Naive thymus-derived CD4-positive, alpha-beta T cell (primary cell): Measurements from ENCODE around the gene SBK3. TPM values are rescaled to one million over a fixed set of nuclear protein-coding genes. Genes with fewer than 3 reads are reported as not detected.

Source experiments
- ATAC-seq: fragments of 150-1000 bp; cut with Tn5 transposase; 2 replicates; pipeline ENCODE4 v1.10.0; 2021; ENCODE audit warnings: mild to moderate bottlenecking, moderate library complexity
- CTCF ChIA-PET: fragments of 350-600 bp; sonication (Branson Sonifier 250); formaldehyde crosslinking; loops from one replicate; lab custom pipeline; 2021; ENCODE audit warnings: antibody characterized with exemption; lab: Charles Lee
- POLR2A ChIA-PET: fragments of 350-600 bp; sonication (Branson Sonifier 250); formaldehyde crosslinking; loops from one replicate; lab custom pipeline; 2021; ENCODE audit warnings: antibody characterized with exemption, inconsistent platforms; lab: Charles Lee
- DNase-seq, 9 donors: peaks; one replicate each; pipeline versions ENCODE4 v3.0.0 to v3.0.0-alpha.2; 2020 to 2022; ENCODE audit warnings: mixed read lengths in 1 of 9
- H3K27ac ChIP-seq: one replicate; pipeline ENCODE4 v1.7.0; 2013; ENCODE audit warnings: mild to moderate bottlenecking, low read depth, low read length, moderate library complexity
- H3K27me3 ChIP-seq, 2 donors: one replicate each; pipeline ENCODE4 v1.7.0; 2013; ENCODE audit warnings: low read length in 2 of 2, mild to moderate bottlenecking in 2 of 2, moderate library complexity in 2 of 2; ENCODE audit not compliant: control insufficient read depth in 2 of 2, insufficient read depth in 2 of 2
- H3K36me3 ChIP-seq, 3 experiments: 1 replicate in 2 of 3; 2 replicates in 1 of 3; pipeline ENCODE4 v1.7.0; 2013; ENCODE audit warnings: low read length in 3 of 3, mild to moderate bottlenecking in 3 of 3, moderate library complexity in 1 of 3; ENCODE audit not compliant: insufficient read depth in 3 of 3, control insufficient read depth in 2 of 3
- H3K4me1 ChIP-seq, 2 donors: one replicate each; pipeline ENCODE4 v1.7.0; 2013; ENCODE audit warnings: low read length in 2 of 2, mild to moderate bottlenecking in 2 of 2, moderate library complexity in 1 of 2; ENCODE audit not compliant: control insufficient read depth in 2 of 2, insufficient read depth in 2 of 2
- H3K4me3 ChIP-seq: 2 replicates; pipeline ENCODE4 v1.7.0; 2013; ENCODE audit warnings: mild to moderate bottlenecking, low read length
- H3K9me3 ChIP-seq, 3 experiments: 1 replicate in 2 of 3; 2 replicates in 1 of 3; pipeline ENCODE4 v1.7.0; 2013; ENCODE audit warnings: low read length in 3 of 3; ENCODE audit not compliant: control insufficient read depth in 2 of 3
- H3K27ac Mint-ChIP-seq, 9 donors: one replicate each; pipeline ENCODE4 v1.8.0; 2020 to 2022; ENCODE audit warnings: mixed read lengths in 9 of 9, mild to moderate bottlenecking in 8 of 9, moderate library complexity in 5 of 9, inconsistent platforms in 2 of 9
- H3K27me3 Mint-ChIP-seq, 5 donors: one replicate each; pipeline ENCODE4 v1.8.0; 2021 to 2022; ENCODE audit warnings: mixed read lengths in 5 of 5, mild to moderate bottlenecking in 1 of 5
- H3K36me3 Mint-ChIP-seq, 5 donors: one replicate each; pipeline ENCODE4 v1.8.0; 2020 to 2022; ENCODE audit warnings: mixed read lengths in 5 of 5, mild to moderate bottlenecking in 3 of 5, inconsistent platforms in 1 of 5
- H3K4me1 Mint-ChIP-seq, 7 donors: one replicate each; pipeline ENCODE4 v1.8.0; 2020 to 2022; ENCODE audit warnings: mixed read lengths in 7 of 7, mild to moderate bottlenecking in 3 of 7, inconsistent platforms in 1 of 7
- H3K4me3 Mint-ChIP-seq, 10 donors: one replicate each; pipeline ENCODE4 v1.8.0; 2020 to 2022; ENCODE audit warnings: mild to moderate bottlenecking in 10 of 10, mixed read lengths in 10 of 10, moderate library complexity in 6 of 10, inconsistent platforms in 2 of 10
- H3K9me3 Mint-ChIP-seq, 11 donors: one replicate each; pipeline ENCODE4 v1.8.0; 2020 to 2022; ENCODE audit warnings: mixed read lengths in 11 of 11, mild to moderate bottlenecking in 4 of 11, inconsistent platforms in 1 of 11, moderate library complexity in 1 of 11
- intact Hi-C, 2 donors: fragments of 100-400 bp; cut with micrococcal nuclease; formaldehyde crosslinking; loops; one replicate each; pipeline ENCODE4 v1.15.1; 2023
- polyA plus RNA-seq, 2 donors: library from polyadenylated mRNA; unstranded; fragments of 300-500 nt; fragmentation: Illumina TruSeq; gene quantifications; one replicate each; pipeline ENCODE4 v1.2.3, GENCODE V29; 2021
- total RNA-seq, 6 experiments: library from RNA in 5 of 6; stranded (reverse) in 5 of 6; gene quantifications; 1 replicate in 5 of 6; 2 replicates in 1 of 6; pipeline ENCODE4 v1.2.3 and lab custom pipeline; 2021 to 2026

SBK3 gene
- total and polyA plus RNA-seq, 7 experiments from 2014 or later, result not detected

GRCh38 chr19:55495646-55496349 lies 49.5 kb downstream of the SBK3 start:
- CTCF ChIA-PET, result interaction anchor here (0.7 kb wide), 1 partner anchor 82 kb away, joined by 3 read pairs; no protein-coding TSS in a partner anchor
- DNase-seq, result no peak
- H3K9me3 Mint-ChIP-seq, result no peaks in the 10 kb centered on the region
- peaks cover 0 to 5% (median 0%) of the 10 kb centered on the region in 5 donors for H3K27me3 Mint-ChIP-seq
- peak overlapping the region in 1 of 9 donors; percentile 85 for H3K27ac Mint-ChIP-seq
- ATAC-seq, result no peak
- Histone ChIP-seq H3K27ac (no peak overlapping the region), H3K27me3 (no peaks in the 10 kb centered on the region), H3K4me1 (no peaks in the 10 kb centered on the region), H3K9me3 (no peaks in the 10 kb centered on the region), H3K4me3 (no peak overlapping the region), H3K36me3 (no peaks in the 10 kb centered on the region)
- POLR2A ChIA-PET, result no interaction called here
- peaks cover 0 to 2% (median 0%) of the 10 kb centered on the region in 7 donors for H3K4me1 Mint-ChIP-seq
- intact Hi-C loops, result no loop called here
- H3K36me3 Mint-ChIP-seq, result no peaks in the 10 kb centered on the region
- no peak overlapping the region for H3K4me3 Mint-ChIP-seq

GRCh38 chr19:55494172-55494761 lies 51.1 kb downstream of the SBK3 start:
- Mint-ChIP-seq H3K27me3 (peaks cover 0 to 5% (median 0%) of the 10 kb centered on the region in 5 donors), H3K36me3 (no peaks in the 10 kb centered on the region), H3K9me3 (no peaks in the 10 kb centered on the region), H3K27ac (peak overlapping the region in 2 of 9 donors; percentile 29 to 51), H3K4me3 (peak overlapping the region in 8 of 10 donors; percentile 7 to 64 (median 40)), H3K4me1 (peaks cover 0 to 2% (median 0%) of the 10 kb centered on the region in 7 donors)
- ChIA-PET CTCF (interaction anchor here (0.7 kb wide), 1 partner anchor 10 kb away, joined by 3 read pairs; no protein-coding TSS in a partner anchor), POLR2A (no interaction called here)
- Histone ChIP-seq H3K27me3 (no peaks in the 10 kb centered on the region), H3K4me3 (peak overlapping the region; percentile 24), H3K9me3 (no peaks in the 10 kb centered on the region), H3K27ac (no peak overlapping the region), H3K36me3 (no peaks in the 10 kb centered on the region), H3K4me1 (no peaks in the 10 kb centered on the region)
- ATAC-seq, result peak; percentile 22
- no peak for DNase-seq
- intact Hi-C loops, result no loop called here

- POLR2A ChIA-PET, result no interaction called here
- Histone ChIP-seq H3K27me3 (no peaks in the 10 kb centered on the region), H3K4me3 (no peak overlapping the region), H3K27ac (no peak overlapping the region), H3K4me1 (no peaks in the 10 kb centered on the region), H3K36me3 (no peaks in the 10 kb centered on the region), H3K9me3 (no peaks in the 10 kb centered on the region)
- CTCF ChIA-PET, result interaction anchor here (0.7 kb wide), 1 partner anchor 10 kb away, joined by 3 read pairs; no protein-coding TSS in a partner anchor
- intact Hi-C loops, result no loop called here
- ATAC-seq, result no peak
- Mint-ChIP-seq H3K27me3 (peaks cover 0 to 5% (median 0%) of the 10 kb centered on the region in 5 donors), H3K9me3 (no peaks in the 10 kb centered on the region), H3K36me3 (no peaks in the 10 kb centered on the region), H3K4me1 (peaks cover 0 to 2% (median 0%) of the 10 kb centered on the region in 7 donors), H3K27ac (no peak overlapping the region), H3K4me3 (no peak overlapping the region)
- DNase-seq, result no peak
These were observed 51.6 kb downstream of the SBK3 start for GRCh38 chr19:55493645-55494171.

- Histone ChIP-seq H3K4me1 (no peaks in the 10 kb centered on the region), H3K27me3 (no peaks in the 10 kb centered on the region), H3K4me3 (no peak overlapping the region), H3K9me3 (no peaks in the 10 kb centered on the region), H3K36me3 (no peaks in the 10 kb centered on the region), H3K27ac (no peak overlapping the region)
- Mint-ChIP-seq H3K4me3 (peak overlapping the region in 1 of 10 donors; percentile 7), H3K27ac (no peak overlapping the region), H3K4me1 (peaks cover 0 to 2% (median 0%) of the 10 kb centered on the region in 7 donors), H3K36me3 (no peaks in the 10 kb centered on the region), H3K9me3 (no peaks in the 10 kb centered on the region), H3K27me3 (peaks cover 0 to 5% (median 0%) of the 10 kb centered on the region in 5 donors)
- POLR2A ChIA-PET, result no interaction called here
- ATAC-seq, result no peak
- no peak for DNase-seq
- CTCF ChIA-PET, result no interaction called here
- intact Hi-C loops, result no loop called here
These were observed 52.2 kb downstream of the SBK3 start for GRCh38 chr19:55493052-55493644.

- Histone ChIP-seq H3K9me3 (no peaks in the 10 kb centered on the region), H3K4me3 (no peak overlapping the region), H3K27me3 (no peaks in the 10 kb centered on the region), H3K36me3 (no peaks in the 10 kb centered on the region), H3K4me1 (no peaks in the 10 kb centered on the region), H3K27ac (no peak overlapping the region)
- intact Hi-C loops, result no loop called here
- ChIA-PET POLR2A (no interaction called here), CTCF (no interaction called here)
- Mint-ChIP-seq H3K36me3 (no peaks in the 10 kb centered on the region), H3K4me3 (no peak overlapping the region), H3K27me3 (peaks cover 0 to 5% (median 0%) of the 10 kb centered on the region in 5 donors), H3K27ac (no peak overlapping the region), H3K4me1 (peaks cover 0 to 4% (median 0%) of the 10 kb centered on the region in 7 donors), H3K9me3 (no peaks in the 10 kb centered on the region)
- ATAC-seq (no peak), DNase-seq (no peak)
These were observed 52.9 kb downstream of the SBK3 start for GRCh38 chr19:55492362-55492944.

GRCh38 chr19:55491546-55492360 lies 53.6 kb downstream of the SBK3 start:
- intact Hi-C loops, result no loop called here
- Mint-ChIP-seq H3K9me3 (no peaks in the 10 kb centered on the region), H3K27me3 (peaks cover 0 to 5% (median 0%) of the 10 kb centered on the region in 5 donors), H3K27ac (no peak overlapping the region), H3K36me3 (no peaks in the 10 kb centered on the region), H3K4me3 (no peak overlapping the region), H3K4me1 (peaks cover 0 to 9% (median 0%) of the 10 kb centered on the region in 7 donors)
- Histone ChIP-seq H3K9me3 (no peaks in the 10 kb centered on the region), H3K4me1 (no peaks in the 10 kb centered on the region), H3K36me3 (no peaks in the 10 kb centered on the region), H3K27me3 (no peaks in the 10 kb centered on the region), H3K4me3 (no peak overlapping the region), H3K27ac (no peak overlapping the region)
- POLR2A ChIA-PET, result no interaction called here
- ATAC-seq (no peak), DNase-seq (no peak)
- CTCF ChIA-PET, result no interaction called here
